Measurements from ENCODE around the gene RNF114.
A peak's percentile ranks its signal among the peaks of the same experiment; 100 is the strongest.
"Not testable (repeated sequence)": the region's sequence is repeated elsewhere in the genome, so short reads cannot be mapped to it uniquely, and the experiment has no call there.

RNF114 gene

GRCh38 chr20:49936153-49937026 lies at the start of gene RNF114:
TSS of gene RNF114 (plus strand) at chr20:49936397. CDS start at chr20:49936413, 16 bp downstream.
- peak; percentile 87 for DNase-seq

DNA sequence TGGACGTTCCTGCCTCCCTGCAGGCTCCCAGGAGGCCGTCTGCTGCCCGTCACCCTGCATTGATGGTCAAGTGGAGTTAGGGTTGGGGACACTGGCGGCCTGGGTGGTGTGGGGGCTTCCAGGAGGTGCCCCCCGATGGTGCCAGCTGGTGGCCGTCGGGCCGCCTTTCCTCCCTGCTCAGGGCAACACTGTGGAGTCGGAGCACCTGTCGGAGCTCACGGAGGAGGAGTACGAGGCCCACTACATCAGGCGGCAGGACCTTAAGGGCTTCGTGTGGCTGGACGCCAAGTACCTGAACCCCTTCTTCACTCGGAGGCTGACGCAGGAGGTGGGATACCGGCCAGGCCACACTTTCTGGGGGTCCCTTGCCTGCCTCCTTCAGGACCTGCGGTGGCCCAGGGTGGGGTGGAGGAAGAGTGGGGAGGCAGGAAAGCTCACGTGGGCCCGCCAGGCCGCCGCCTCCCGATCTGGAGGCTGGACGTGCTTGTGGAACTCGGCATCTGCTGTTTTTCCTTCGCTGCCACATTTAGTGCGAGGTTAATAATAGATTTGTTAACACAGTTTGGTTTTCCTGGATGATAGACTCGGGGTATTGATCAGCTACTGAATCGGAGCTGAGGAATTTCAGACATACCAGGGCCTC lies 49.5 kb upstream of the RNF114 start:
- no peak for DNase-seq

DNA sequence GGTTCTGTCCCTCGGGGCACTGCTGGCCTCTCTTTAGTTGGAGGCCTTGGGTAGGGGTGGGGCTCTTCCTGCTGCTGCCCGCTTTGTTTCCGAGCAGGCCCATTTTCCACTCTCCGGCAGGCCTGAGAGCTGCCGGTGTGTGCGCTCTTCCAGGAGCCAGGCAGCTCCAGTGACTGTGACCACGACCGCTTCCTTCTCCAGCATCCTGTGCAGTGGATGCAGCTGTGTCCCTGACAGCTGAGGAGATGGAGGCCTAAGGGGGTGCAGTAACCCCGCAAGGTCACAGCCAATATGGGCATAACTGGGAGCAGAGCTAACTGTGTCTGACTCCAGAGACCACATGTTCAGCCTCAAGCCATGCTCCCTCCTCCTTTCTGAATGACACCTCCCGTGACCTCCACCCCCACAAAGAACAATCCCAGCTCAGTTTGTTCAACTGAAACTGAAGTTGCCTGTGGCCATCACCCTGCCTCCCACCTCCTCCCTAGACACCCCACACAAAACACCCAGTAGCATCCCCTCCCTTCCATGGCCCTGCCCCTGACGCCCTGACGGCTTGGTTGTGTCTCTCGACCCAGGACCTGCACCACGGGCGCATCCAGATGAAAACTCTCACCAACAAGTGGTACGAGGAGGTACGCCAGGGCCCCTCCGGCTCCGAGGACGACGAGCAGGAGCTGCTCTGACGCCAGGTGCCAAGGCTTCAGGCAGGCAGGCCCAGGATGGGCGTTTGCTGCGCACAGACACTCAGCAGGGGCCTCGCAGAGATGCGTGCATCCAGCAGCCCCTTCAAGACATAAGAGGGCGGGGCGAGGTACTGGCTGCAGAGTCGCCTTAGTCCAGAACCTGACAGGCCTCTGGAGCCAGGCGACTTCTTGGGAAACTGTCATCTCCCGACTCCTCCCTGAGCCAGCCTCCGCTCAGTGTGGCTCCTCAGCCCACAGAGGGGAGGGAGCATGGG lies 48.7 kb upstream of the RNF114 start:
- DNase-seq, result no peak

GRCh38 chr20:49888212-49889000 lies 47.8 kb upstream of the RNF114 start:
- peak; percentile 27 for DNase-seq

DNA sequence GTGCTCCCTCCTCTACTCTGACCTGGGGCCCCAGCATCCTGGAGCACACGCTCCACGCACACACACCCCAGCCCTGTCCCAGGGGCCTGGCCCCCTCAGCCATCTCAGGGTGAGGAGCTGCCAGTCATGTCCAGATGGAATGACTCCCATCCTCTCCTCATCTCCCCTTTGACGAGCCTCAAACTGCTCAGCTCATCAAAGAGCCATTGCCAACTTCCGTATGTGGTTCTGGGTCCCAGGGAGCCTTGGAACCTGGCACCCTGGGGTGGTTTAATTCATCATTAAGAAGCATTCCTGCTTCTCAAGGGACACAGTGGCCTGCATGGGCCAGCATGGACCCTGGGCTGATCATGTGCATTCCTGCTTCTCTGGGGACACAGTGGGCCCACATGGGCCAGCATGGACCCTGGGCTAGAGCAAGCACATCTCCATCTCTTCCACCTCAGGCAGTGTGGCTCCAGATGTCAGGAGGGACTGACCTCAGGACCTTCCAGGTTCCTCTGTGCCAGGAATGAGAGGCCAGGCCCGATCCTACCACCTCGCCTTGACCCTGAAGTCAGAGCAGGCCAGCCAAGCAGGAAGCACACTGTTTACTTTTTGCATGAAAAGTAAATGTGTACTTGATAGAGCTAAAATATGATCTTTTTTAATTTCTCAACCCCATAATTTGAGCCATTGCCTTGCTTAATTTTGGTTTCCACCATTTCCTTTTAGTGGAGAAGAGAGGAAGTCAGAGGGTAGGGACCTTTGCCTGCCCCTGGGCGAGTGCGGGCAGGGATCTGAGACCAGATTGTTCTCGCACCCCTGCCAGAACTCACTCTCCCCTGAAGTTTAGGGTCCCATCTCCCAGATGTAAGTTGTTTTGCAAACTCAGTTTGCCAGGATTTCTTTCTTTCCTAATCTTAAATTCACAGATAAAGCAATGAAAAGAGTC lies 46.9 kb upstream of the RNF114 start:
- DNase-seq, result no peak

- DNase-seq, result no peak
Observed at GRCh38 chr20:49889935-49890333, 46.3 kb upstream of the RNF114 start.

DNA sequence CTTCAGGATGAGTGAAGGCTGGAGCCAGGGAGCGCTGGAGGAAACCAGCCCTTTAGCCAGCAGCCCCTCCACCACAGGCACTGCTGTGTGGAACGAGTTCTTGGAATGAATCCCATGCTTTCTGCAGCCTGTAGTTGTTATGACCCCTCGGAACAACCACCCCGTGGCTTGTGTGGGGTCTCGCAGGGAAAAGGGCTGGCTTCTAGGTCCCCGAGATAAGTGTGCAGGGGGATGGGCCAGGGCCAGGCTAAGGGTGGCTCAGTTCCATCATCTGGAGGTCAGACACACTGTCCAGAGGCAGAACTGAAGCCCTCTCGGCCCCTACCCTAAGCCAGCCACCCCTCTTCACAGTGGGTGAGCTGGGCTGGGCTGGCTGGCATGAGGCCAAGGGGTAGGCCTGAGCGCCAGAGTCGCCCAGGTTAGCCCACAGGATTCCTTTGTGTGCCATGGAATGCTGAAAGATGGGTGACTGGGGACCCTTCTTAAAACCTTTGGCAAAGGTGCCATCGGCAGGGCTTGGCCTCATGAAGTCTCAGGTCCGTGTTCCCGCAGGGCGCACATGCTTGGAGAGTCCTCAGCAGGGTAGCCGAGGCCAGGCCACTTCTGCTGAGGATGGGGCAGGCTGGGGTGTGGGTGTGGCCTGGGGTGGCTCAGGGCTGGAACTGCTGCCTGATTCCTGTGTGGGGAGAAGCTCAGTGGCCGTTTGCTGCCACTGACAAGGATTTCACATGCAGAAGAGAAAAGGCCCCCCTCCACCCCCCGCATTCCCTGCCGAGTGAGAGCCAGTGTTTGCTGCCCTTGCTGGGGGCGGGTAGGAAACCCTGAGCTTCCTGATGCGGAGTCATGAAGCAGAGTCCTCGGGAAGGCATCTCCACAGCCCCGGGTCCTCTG lies 45.5 kb upstream of the RNF114 start:
- DNase-seq, result no peak

DNA sequence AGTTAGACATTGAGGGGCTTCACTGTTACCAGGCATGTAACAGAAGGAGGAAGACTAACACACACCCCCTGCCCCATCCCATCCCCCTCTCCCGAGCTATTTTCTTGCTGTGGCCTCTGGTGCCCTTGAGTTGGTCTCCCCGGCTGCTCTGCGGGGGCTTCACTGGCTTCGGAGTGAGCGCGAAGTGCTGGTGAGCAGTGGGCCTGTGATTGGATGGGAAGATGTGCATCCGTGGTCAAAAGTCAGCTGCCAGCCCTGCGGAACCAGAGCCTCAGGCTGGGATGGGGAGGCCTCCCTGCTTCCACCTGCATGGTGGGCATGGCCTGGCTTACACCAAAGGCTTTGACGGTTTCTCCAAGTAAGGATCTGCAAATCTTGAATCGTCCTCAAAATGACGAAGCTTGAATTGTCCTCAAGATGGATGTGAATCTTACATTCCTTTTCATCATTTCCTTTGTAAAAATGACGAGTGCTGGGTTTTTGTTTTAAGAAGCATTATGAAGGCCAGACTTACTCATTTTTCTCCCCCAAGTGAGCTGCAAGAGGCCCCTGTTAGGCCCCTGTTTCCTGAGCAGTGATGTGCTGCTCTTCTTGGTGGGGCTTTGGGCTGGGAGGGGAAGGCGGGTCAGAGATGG lies 44.6 kb upstream of the RNF114 start:
- DNase-seq, result no peak

- no peak for DNase-seq
Observed at GRCh38 chr20:49892260-49892659, 43.9 kb upstream of the RNF114 start.

DNA sequence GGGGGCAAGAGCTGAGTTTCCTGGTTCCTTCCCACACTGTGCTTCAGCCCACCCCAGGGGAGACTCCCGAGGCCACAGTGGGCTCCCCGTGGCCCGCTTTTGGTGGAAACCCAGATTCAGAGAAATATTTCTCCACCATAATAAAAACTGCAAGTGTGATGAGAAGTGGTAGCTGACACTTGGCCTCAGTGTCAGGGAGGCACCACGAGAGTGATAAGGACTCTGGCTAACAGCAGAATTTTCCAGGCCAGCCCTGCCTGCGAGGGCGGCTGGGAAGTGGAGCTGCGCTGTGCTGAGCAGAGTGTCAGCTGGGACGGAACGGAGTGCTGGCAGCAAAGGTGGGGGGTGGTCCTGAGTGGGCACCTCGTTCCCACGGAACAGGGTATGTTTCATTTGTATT lies 43.4 kb upstream of the RNF114 start:
- DNase-seq, result no peak

DNA sequence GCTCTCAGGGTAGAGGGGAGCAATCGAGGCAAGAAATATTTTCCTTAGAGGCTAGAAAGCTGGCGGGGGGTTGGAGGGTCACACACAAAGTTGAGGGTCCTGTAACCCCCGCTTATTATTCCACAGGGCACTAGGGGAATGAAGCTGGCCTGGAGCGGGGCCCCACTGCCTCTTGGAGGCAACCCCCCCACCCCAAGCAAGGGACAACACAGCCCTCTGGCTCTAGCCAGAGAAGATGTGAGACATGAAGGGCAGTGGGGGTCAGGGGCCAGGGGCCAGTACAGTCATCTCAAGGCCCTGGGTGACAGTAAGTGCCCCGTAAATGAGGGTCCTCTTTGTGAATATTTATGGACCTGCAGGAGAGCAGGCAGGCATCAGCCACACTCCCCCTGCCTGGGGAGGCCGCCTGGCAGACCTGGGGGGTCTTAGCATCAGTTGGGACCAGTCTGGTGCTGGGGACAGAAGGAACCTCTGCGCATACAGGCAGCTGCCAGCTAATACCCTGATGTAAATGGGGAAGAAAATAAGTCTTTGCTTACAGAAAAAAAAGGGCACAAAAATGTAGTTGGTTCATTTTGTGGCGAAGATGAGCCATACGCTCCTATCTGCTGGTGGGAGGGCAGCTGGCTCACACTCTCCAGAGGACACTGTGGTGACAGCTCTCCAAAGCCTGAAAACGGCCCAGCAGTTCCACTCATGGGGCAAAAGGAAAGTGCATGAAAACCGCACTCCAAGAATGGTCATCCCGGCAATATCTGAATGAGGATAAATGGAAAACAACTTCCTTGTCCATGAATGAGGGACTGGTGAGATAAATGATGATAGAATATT lies 42.7 kb upstream of the RNF114 start:
- no peak for DNase-seq

DNA sequence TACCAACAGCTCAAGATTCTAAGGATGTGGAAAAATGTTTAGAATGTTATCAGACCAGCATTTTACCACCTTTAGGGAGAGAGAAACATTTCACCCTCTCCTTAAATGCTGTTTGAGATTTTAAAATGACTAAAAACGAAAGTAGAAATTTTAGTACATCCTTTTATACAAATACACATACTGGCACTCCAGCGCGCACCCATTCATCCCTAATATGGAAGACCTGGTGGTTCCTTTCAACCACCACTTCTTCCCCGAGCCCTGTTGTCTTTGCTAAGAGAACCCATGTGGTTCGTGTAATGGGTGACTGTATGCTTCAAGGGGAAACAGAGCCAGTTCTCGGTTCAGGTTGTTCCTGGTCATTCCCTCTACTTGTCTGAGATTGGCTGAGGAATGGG lies 42.1 kb upstream of the RNF114 start:
- no peak for DNase-seq

DNA sequence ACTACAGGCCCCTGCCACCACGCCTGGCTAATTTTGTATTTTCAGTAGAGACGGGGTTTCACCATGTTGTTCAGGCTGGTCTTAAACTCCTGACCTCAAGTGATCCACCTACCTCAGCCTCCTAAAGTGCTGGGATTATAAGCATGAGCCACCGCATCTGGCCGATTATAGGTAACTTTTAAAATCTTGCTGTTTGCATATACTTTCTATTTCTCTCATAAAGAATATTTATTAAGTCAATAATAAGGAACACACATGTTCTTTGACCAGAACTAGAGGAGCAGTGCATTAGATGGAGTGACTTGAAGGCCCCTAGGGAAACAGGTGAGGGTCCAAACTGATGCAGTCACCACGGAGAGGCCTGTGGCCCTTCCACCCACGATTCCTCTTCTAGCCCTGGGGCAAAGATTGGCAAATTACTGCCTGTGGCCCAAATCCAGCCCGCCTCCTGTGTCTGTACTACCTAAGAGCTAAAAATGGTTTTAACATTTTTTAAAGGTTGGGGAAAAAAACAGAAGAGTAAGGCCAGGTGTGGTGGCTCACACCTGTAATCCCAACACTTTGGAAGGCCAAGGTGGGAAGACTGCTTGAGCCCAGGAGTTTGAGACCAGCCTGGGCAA lies 40.6 kb upstream of the RNF114 start:
- DNase-seq, result not testable (repeated sequence)

DNA sequence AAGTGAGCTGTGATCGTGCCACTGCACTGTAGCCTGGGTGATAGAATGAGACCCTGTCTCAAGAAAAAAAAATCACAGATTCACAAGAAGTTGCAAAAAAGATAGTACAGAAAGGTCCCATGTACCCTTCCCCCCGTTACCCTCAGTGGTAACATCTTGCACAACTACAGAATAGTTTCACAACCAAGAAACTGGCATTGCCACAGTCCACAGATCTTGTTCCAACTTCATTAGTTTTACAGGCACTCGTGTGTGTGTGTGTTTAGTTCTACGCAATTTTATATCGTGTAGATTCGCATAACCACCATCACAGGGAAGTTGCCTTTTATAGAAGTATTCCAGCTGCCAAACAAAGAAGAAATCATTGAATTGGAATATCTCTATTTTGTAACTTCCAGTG lies 40.0 kb upstream of the RNF114 start:
- no peak for DNase-seq

GRCh38 chr20:49899541-49900383 lies 36.4 kb upstream of the RNF114 start:
- DNase-seq, result no peak

- no peak for DNase-seq
Observed at GRCh38 chr20:49901588-49901987, 34.6 kb upstream of the RNF114 start.

Measured in activated effector memory CD4-positive, alpha-beta T cell treated with Interleukin-2 at 50 U/mL for 16 hours (primary cell).